Measurements from ENCODE around the gene LGALS9B.
"Not testable (repeated sequence)": the region's sequence is repeated elsewhere in the genome, so short reads cannot be mapped to it uniquely, and the experiment has no call there.

LGALS9B gene

DNA sequence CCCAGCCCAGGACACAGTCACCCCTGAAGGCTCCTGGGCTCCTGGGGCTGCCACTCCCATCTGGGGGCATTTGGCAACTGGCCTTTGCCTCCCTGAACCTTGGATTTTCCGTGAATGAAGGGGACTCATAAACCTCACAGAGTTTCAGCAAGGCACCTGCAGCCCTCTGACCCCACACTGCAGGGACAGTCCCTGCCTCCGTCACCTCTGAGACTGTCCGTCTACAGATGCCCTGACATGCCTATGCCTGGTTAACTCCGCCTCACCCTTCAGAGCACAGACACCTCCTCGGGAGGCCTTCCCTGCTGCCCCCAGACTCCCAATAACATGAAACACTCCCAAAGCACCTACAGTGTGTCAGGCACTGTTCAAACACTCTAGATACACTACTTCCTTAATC is 786 bp downstream of the LGALS9B start:
- DNase-seq: not testable (repeated sequence)

DNA sequence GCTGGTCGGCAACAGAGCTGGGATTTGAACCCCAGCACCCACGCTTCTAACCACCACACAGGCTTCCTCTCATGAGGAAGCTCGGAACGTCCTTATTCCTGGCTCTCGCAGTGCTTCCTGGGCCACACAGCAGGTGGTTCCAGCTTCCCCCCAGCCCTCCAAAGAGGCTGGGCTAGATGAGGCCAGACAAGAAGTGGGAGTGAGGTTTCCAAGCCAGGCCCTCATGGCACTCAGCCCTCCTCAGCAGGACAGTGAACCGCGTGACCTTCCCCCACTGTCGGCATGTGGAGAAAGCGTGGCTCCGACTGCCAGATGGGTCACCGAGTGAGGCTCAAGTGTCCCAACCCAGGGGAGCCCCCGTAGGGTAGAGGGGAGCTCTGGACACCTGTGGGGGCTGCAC is 1.8 kb downstream of the LGALS9B start:
- not testable (repeated sequence) for DNase-seq

- not testable (repeated sequence) for DNase-seq
These were observed 2.4 kb downstream of the LGALS9B start for GRCh38 chr17:20464854-20465414.

- DNase-seq: not testable (repeated sequence)
These were observed 5.2 kb downstream of the LGALS9B start for GRCh38 chr17:20462158-20462557.

GRCh38 chr17:20457848-20458381 is 9.4 kb downstream of the LGALS9B start:
- not testable (repeated sequence) for DNase-seq

- not testable (repeated sequence) for DNase-seq
These were observed 12.2 kb downstream of the LGALS9B start for GRCh38 chr17:20455106-20455505.

DNA sequence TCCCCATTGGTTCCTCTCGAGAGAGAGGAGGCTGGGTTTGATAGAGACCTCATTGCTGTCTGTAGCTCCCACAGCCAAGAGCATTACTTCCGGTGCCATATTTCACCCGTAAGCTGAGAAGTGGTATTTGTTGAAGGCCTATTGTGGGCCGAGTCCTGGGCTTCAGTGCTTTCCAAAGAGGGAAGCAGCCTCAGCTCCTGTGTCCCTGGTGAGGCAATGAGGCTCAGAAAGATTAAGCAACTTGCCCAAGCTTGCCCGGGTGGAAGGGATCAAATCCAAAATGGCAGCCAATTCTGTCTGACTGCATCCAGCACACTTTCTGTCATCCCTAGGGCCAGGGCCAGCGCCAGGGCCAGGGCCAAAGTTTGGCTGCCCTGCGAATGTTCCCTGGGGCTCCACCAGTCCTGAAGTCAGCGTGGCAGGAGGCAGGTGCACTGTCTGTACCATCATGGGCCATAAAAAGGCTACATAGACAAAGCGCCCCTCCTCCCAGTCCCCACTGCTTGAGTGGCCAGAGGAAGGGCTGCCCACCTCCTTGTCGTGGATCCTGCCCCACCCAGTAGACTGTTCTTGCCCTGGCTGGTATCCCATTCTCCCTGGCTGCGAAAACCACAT is 13.4 kb downstream of the LGALS9B start:
- DNase-seq: not testable (repeated sequence)

DNA sequence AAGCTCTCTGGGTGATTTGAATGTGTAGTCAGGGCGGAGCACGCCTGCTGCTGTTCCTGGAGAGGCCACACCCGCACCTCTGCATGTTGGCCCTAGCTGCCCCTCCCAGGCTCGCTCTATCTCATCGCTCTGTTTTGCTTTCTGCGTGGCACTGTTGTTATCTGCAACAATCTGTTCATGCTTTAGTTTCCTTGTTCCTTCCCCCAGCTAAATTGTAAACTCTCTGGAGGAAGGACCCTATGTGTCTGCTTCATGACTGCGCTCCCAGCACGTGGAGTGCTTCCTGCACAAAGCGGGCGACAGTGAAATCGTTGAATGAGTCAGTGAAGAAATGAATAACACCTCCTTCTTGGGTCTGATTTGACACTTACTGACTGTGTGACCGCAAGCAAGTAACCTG is 16.5 kb downstream of the LGALS9B start:
- not testable (repeated sequence) for DNase-seq

- not testable (repeated sequence) for DNase-seq
These were observed 19.6 kb downstream of the LGALS9B start for GRCh38 chr17:20447534-20448321.

GRCh38 chr17:20446895-20447294 is 20.4 kb downstream of the LGALS9B start:
- not testable (repeated sequence) for DNase-seq

DNA sequence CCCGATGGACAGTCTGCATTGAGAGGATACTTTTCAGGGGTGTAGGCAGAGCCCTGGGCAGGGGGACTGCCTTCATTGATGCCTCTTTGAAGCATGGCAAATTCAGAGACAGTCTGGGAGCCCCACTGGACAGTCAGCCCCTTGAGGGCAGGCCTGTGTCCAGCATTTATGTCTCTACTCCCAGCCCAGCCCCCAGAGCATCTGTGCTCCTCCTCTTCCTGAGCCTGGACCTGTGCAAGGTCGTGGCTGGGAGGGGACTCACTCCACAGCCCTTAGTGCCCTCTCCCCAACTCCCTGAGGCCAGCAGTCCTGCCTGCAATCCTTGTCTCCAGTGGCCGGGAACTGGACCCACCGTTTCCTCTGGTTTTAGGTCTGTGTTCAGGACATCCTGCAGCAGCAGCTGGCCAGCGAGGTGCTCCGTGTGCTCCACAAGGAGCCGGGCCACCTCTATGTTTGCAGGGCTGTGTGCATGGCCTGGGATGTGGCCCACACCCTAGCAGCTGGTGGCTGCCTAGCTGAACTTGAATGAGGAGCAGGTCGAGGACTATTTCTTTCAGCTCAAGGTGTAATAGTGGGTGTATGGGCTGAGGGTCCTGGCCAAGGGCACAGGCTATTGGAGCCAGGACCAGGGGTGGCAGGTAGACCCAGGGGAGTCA is 22.6 kb downstream of the LGALS9B start:
- not testable (repeated sequence) for DNase-seq

- not testable (repeated sequence) for DNase-seq
These were observed 23.2 kb downstream of the LGALS9B start for GRCh38 chr17:20444173-20444572.

DNA sequence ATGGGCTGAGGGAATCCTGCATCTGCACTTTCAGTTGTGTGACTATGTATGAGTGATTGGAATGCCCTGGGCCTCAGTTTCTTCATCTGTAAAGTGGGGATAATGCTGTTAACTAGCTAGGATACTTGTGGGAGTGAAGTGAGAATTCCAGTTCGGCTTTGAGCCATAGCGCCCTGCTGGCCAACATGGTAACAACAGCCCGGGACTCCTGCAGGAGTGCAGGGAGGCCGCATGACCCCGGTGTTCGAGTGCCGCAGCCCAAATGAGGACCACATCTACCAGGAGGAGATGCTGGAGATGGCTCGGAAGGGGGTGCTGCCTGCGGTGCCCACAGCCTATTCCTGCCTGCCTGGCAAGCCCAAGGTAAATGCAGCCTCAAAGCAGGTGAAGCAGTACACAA is 23.7 kb downstream of the LGALS9B start:
- not testable (repeated sequence) for DNase-seq

- DNase-seq: not testable (repeated sequence)
These were observed 26.7 kb downstream of the LGALS9B start for GRCh38 chr17:20440665-20441064.

GRCh38 chr17:20435166-20435565 is 32.2 kb downstream of the LGALS9B start:
- not testable (repeated sequence) for DNase-seq

- not testable (repeated sequence) for DNase-seq
These were observed 34.0 kb downstream of the LGALS9B start for GRCh38 chr17:20433382-20433781.

- not testable (repeated sequence) for DNase-seq
These were observed 40.1 kb downstream of the LGALS9B start for GRCh38 chr17:20427264-20427663.

- not testable (repeated sequence) for DNase-seq
These were observed 44.5 kb downstream of the LGALS9B start for GRCh38 chr17:20422826-20423225.

DNA sequence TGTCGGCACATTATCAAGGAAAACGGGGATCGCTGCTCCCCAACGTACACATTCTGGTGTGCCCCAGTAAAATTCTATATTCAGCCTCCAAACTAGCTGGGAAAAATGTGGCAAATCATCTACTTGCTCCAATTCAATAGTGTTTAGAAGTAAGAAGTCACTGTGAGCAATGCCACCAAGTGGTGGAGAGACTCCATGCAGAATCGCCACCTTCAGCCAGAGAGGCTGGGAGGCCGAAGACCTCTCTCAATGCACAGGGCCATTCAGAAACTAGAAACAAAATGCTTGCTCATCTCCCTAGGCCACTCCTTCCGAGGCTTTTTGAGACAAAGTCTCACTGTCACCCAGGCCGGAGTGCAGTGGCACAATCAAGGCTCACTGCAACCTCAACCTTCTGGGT is 48.5 kb downstream of the LGALS9B start:
- DNase-seq: not testable (repeated sequence)

DNA sequence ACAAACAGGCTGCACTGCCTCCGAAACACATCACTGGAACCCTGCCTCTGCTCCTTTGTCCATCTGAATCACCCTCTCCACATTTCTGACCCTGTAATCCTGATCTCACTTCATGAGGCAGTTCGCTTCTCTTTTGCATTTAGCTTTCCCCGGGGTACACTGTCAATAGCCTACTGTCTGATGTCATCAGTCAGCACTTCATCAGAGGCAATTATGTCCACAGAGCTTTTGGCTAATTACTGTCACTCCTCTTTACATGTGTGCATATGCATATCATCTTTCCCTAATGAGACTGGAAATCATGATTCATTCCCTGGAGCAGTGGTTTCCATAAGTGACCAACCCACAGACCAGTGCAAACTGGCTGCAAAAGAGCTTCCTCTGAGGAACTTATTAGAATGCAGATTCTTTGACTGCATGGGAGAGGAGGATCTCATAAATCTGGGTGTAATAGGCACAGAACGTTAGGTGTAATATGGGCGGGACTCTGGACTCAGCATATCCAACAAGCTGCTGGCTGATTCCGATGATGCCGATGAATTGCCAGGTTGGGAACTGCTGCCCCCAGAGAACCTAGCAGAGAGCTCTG is 49.8 kb downstream of the LGALS9B start:
- DNase-seq: not testable (repeated sequence)

DNA sequence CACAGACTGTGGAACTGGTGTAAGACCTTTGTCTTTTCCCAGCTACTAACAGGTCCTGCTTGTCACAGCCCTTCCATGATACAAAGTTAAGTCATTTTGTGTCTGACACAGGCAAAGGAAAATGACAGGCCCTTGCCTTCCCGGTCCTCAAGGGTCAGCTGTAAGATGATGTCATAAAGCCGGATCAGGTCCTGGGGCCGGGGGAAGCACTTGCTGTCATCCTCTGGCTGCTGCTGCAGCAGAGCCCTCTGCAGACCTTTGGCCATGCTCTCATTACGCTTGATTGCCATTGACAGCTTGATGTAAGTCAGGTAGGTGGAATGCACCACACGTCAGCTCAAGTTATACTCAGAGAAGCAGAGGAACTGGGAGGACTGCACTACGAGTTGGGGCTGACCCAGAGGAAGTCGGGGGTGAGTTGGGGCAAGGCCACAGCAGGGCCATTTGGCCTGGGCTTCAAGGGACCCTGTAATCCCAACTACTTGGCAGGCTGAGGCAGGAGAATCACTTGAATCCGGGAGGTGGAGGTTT is 50.9 kb downstream of the LGALS9B start:
- DNase-seq: not testable (repeated sequence)

DNA sequence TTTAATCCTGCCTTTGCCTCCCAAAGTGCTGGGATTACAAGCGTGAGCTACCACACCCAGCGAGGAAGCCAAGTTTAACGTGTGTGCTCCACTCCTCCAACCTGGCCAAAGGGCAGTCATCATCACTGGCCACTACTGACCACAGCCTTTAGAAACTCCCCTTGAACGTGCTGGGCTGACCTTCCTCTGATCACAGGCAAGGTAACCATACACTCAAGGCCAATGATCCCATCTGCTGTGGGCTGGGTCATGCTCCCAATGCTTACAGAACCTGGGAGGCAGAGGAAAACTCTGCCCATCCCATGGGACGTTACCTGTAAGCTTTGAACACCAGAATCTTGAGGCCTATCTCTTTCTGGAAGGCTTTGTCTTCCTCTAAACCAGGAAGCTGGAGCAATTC is 51.9 kb downstream of the LGALS9B start:
- not testable (repeated sequence) for DNase-seq

All from central memory CD4-positive, alpha-beta T cell (primary cell).